Osteocyte (in vitro differentiated cells): ENCODE results near the gene SFSWAP. TPM values are rescaled to one million over a fixed set of nuclear protein-coding genes. Genes with fewer than 3 reads are reported as not detected.

Experiments used
- DNase-seq: peaks from one replicate; pipeline ENCODE4 v3.0.0; 2021; ENCODE audit warnings: mixed read lengths; ENCODE audit not compliant: unreplicated experiment; ENCODE audit errors: extremely low spot score
- H3K27ac Mint-ChIP-seq: one replicate; pipeline ENCODE4 v1.8.0; 2021; ENCODE audit warnings: mild to moderate bottlenecking, mixed read lengths; ENCODE audit not compliant: unreplicated experiment
- H3K27me3 Mint-ChIP-seq: one replicate; pipeline ENCODE4 v1.8.0; 2021; ENCODE audit warnings: mixed read lengths; ENCODE audit not compliant: unreplicated experiment
- H3K36me3 Mint-ChIP-seq: one replicate; pipeline ENCODE4 v1.8.0; 2021; ENCODE audit warnings: mixed read lengths; ENCODE audit not compliant: unreplicated experiment
- H3K4me1 Mint-ChIP-seq: one replicate; pipeline ENCODE4 v1.8.0; 2021; ENCODE audit warnings: mixed read lengths; ENCODE audit not compliant: unreplicated experiment
- H3K4me3 Mint-ChIP-seq: one replicate; pipeline ENCODE4 v1.8.0; 2021; ENCODE audit warnings: mild to moderate bottlenecking, moderate library complexity, mixed read lengths; ENCODE audit not compliant: unreplicated experiment
- H3K9me3 Mint-ChIP-seq: one replicate; pipeline ENCODE4 v1.8.0; 2021; ENCODE audit warnings: mixed read lengths; ENCODE audit not compliant: unreplicated experiment
- CTCF ChIP-seq: fragments of 200-600 bp; sonication (generic); IDR thresholded peaks from 2 replicates; pipeline ENCODE4 v1.5.0; 2021; ENCODE audit warnings: antibody characterized with exemption, mild to moderate bottlenecking, moderate library complexity
- total RNA-seq: library from RNA; stranded (reverse); gene quantifications from 2 replicates; pipeline ENCODE4 v1.2.1, GENCODE V29; 2021

SFSWAP gene
- total RNA-seq, 1 donor from 2014 or later, result 48.0 TPM

GRCh38 chr12:131770120-131770519 is 59.2 kb downstream of the SFSWAP start:
- Mint-ChIP-seq H3K36me3 (peaks cover 40% of the 10 kb centered on the region), H3K9me3 (no peaks in the 10 kb centered on the region), H3K4me1 (no peaks in the 10 kb centered on the region), H3K27me3 (no peaks in the 10 kb centered on the region), H3K27ac (no peak overlapping the region), H3K4me3 (no peak overlapping the region)
- no peak for DNase-seq
- no peak for TF ChIP-seq CTCF

GRCh38 chr12:131771965-131772364 is 61.1 kb downstream of the SFSWAP start:
- no peak for TF ChIP-seq CTCF
- Mint-ChIP-seq H3K4me1 (no peaks in the 10 kb centered on the region), H3K36me3 (peaks cover 31% of the 10 kb centered on the region), H3K27me3 (no peaks in the 10 kb centered on the region), H3K27ac (no peak overlapping the region), H3K4me3 (no peak overlapping the region), H3K9me3 (no peaks in the 10 kb centered on the region)
- no peak for DNase-seq

GRCh38 chr12:131773582-131774221 is 62.8 kb downstream of the SFSWAP start:
- Mint-ChIP-seq H3K9me3 (no peaks in the 10 kb centered on the region), H3K4me3 (no peak overlapping the region), H3K27ac (no peak overlapping the region), H3K36me3 (peaks cover 27% of the 10 kb centered on the region), H3K4me1 (no peaks in the 10 kb centered on the region), H3K27me3 (no peaks in the 10 kb centered on the region)
- TF ChIP-seq CTCF, result no peak
- no peak for DNase-seq

GRCh38 chr12:131774576-131775391 is 63.9 kb downstream of the SFSWAP start:
- H3K36me3 Mint-ChIP-seq, result peaks cover 29% of the 10 kb centered on the region
- H3K27me3 Mint-ChIP-seq, result no peaks in the 10 kb centered on the region
- no peak overlapping the region for H3K4me3 Mint-ChIP-seq
- DNase-seq, result no peak
- no peaks in the 10 kb centered on the region for H3K4me1 Mint-ChIP-seq
- no peak for TF ChIP-seq CTCF
- no peak overlapping the region for H3K27ac Mint-ChIP-seq
- no peaks in the 10 kb centered on the region for H3K9me3 Mint-ChIP-seq
